Posterior cingulate gyrus (tissue), 11 donors: Measurements from ENCODE around the gene DIP2B.
"Not testable (repeated sequence)": the region's sequence is repeated elsewhere in the genome, so short reads cannot be mapped to it uniquely, and the experiment has no call there.

Source experiments
- DNase-seq, 10 donors: peaks; one replicate each; pipeline versions ENCODE4 v3.0.0 to v3.0.0-alpha.2; 2020 to 2021; ENCODE audit warnings: mixed read lengths in 3 of 10
- intact Hi-C: fragments of 100-400 bp; cut with DNase I; formaldehyde crosslinking; loops from one replicate; pipeline ENCODE4 v1.15.1; 2023

The DIP2B gene

DNA sequence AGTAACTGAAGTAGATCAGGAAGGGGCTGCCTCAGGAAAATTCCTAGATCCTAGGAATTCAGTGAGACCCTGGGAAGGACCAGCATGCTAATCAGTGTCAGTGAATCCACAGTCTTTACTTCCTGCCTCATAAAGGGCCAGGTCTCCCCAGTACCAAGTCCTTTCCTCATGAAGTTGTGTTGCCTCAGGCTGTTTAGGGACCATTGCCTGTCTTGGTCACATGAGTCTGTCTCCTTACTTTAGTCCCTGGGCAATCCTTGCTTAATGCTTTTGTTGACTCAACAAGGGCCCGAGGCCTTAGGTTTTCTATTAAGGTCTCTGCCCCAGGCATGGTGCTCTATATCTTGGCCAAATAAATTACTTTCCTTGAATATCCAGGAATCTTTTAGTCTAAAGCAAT, 243.0 kb downstream of the DIP2B start:
- intact Hi-C loops, result no loop called here
- no peak for DNase-seq

DNA sequence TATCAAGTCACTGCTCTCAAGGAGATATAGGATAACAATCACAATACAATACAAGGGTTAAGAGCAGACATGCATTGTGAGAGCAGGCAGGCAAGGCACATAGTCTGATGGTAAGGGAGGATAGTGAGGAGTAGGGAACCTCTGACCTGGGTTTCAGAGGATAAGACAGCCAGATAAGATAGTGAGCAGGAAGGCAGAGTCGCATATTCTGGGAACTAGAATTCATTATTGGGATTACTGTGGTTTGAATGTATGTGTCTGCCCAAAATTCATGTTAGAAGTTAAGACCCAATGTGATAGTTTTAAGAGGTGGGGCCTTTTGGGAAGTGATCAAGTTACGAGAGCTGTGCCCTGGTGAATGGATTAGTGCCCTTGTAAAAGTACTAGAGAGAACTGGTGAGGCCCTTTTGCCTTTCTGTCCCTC, 244.7 kb downstream of the DIP2B start:
- intact Hi-C loops, result no loop called here

DNA sequence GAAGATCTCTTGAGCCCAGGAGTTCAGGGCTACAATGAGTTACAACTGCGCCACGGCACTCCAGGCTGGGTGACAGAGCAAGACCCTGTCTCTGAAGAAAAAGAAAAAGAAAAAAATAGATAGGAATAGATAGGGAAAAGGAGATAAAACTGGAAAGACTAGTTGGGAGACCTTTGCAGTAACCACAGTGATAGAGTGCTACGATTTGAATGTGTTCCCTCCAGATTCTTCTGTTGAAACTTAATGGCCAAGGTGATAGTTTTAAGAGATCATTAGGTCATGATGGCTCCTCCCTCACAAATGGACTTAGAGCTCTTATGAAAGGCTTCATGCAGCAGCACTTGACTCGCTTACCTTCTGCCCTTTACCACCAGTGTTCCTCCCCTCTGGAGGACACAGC, 245.6 kb downstream of the DIP2B start:
- intact Hi-C loops, result no loop called here
- no peak for DNase-seq

More for the DNA sequence above, 244.7 kb downstream of the DIP2B start:
- DNase-seq, result no peak

DNA sequence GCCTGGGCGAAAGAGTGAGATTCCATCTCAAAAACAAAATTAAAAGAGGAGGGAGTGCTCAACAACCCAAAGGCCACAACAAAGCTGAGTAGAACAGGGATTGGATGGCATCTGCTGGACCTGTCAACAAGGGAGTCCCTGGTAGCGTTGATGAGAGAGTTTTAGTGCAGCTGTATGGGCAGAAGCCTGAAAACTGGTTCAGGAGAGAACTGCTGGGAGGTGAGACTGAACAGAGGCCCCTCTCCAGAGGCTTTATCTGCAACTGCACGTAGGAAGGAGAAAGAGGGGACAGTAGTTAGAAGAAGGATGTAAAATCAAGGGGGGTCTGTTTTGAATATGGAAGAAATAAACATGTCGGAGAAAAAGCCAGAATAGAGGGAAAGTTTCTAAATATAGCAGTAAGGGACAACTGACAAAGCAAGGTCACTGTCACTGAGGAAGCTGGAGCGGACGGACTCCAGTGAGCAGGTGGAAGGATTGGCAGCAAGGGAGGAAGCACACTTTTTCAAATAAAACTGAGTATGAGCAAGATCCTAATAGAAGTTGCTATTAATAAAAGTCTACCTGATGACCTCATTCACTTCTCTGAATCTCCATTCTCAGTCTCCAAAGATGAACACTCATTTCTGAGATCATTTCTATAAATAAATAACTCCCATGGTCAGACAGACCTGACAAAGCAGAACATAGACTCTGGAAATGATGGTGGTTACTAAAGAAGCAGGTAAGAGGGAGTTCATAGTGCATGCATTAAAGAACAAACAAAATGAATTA, 247.3 kb downstream of the DIP2B start:
- no peak for DNase-seq
- intact Hi-C loops, result no loop called here

DNA sequence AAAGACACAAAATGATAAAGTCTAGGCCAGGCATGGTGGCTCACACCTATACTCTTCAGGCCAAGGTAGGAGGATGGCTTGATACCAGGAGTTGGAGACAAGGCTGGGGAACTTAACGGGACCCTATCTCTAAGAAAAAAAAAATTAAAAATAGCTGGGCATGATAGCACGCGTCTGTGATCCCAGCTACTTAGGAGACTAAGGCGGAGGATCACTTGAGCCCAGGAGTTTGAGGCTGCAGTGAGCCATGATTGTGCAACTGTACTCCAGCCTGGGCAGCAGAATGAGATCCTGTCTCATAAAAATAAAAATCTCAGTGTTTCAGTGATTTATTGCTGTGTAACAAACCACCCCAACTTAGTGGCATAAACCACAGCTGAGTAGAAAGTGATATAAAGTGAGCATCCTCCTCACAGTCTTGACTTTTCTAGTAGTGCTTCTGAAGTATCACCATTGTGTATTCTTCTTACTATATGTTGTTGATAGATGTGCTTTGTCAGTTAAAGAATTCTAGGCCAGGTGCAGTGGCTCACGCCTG, 248.5 kb downstream of the DIP2B start:
- intact Hi-C loops, result no loop called here
- DNase-seq, result no peak

DNA sequence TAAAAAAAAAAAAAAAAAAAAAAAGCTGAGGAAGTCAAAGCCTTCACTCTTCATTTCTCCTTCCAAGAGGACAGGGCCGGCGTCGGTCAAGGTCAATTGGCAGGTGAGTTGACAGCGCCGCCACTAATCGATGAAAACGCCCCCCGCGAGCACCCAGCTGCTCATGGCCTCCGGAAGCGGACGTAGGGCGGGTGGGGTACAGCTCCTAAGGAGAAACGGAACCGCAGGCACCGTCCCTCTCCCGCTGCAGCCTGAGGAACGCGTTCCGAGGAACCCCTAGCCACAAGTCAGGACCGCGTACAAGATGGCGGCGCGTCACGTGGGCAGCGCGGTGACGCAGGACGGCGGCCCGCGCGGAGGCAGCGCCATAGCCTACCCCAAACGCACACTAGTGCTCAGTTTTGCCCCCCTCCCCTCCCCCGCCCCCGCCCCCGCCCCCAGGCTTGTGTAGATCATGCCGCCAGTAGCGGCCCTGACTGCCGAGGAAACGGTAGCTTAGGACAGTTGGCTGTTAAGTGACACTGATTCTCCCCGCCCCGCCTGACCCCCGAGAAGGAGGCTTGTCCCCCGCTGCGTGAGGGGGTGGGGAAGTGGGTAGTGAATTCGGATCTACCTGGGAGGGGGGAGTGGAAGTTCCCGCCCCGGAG, 259.0 kb downstream of the DIP2B start, which contains the start of gene ATF1:
Gene ATF1, plus strand, starts transcription at position 463 of the 647 bp plus-strand sequence. CDS start 16,045 bp downstream, outside the sequence.
- intact Hi-C loops, result loop anchor here (2.0 to 10.0 kb wide), 2 partner anchors 223 to 259 kb away; partner anchors contain the start of gene DIP2B

DNA sequence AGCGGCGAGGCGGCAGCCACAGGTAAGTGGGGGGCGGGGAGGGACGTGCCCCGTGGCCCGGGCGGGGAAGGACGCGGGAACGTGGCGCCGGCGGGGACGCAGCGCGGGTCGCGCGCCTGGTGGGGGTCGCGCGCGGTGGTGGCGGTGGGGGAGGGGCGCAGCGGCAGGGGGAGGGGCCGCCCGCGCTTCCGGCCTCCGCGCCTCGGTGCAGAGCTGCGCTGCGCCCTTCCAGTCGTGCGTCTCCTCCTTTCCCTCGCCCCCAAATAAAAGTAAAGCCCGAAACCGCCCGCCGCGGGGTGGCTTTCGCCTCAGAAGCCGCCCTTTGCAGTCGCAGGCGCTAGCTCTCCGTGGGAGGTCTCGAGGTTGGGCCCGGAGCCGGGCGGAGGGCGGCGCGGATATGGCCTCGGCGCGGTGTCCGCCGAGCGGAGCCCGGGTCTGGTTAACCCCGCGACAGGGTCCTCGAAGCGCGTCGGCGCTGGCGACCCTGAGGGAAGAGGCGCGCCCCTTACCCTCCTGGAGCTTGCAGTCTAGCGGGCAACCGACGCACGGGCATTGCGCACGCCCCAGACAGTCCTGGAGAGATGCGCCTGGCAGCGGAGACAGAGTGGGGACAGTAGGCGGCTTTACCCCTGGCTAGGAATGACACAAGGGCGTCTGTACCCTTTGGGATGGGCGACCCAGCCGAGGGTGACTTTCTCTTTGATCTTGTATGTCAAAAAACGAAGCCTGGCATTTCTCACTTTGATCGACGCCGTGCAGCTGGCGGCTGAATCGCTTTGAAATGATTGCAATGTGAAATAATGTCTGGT, 259.7 kb downstream of the DIP2B start:
- DNase-seq, result peak; percentile 35 to 92 (median 48)
- intact Hi-C loops, result loop anchor here (2.0 to 10.0 kb wide), 2 partner anchors 222 to 260 kb away; partner anchors contain the start of gene DIP2B

More for the DNA sequence above, 259.0 kb downstream of the DIP2B start, which contains the start of gene ATF1:
- DNase-seq, result peak; percentile 85 to 99 (median 90)

DNA sequence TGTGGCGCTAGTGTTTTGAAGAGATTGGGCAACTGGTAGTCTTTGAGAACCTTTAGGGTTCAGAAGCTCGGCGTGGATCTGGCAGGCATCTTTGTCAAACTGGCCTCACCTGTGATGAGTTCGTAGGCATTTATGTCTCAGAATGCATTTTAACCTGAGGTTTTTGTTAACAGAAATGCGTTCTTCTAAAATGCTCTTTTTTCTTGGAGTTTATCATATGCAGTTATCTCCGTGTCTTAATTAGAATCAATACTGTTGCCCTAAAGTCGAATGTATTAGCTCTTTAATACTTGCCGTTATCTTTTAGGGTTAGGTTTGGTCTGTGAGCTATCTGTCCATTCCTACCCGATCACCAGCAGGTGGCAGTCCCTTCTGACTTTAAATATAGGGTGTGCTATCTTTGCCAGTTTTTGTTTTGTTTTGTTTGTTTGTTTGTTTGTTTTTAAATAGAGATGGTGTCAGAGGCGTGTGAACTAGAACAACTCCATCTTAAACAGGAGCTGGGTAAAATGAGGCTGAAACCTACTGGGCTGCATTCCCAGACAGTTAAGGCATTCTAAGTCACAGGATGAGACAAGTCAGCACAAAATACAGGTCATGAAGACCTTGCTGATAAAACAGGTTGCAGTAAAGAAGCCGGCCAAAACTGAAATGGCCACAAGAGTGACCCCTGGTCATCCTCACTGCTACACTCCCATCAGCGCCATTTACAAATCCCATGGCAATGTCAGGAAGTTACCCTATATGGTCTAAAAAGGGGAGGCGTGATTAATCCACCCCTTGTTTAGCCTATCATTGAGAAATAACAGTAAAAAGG, 260.5 kb downstream of the DIP2B start:
- intact Hi-C loops, result loop anchor here (2.0 to 10.0 kb wide), 2 partner anchors 221 to 261 kb away; partner anchors contain the start of gene DIP2B
- DNase-seq, result peak in 4 of 10 donors; percentile 16 to 43 (median 28)

DNA sequence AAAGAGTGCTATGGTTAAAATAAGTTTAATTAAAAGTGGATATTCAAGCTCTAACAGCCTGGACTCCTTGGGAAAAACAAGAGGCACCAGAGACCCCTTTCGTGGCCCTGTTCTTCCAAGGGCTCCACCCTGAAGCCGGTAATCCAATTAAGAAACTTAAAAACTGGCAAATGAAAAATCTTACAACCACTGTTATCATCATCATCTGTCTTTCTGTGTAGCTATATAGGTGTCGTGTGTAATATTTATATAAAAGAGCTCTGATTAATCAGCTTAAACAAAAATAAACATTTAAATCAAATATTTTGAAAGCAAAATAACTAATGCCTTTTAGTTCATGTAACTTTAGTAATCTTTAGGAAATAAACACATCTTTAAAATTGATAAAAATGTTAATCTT, 263.6 kb downstream of the DIP2B start:
- DNase-seq, result no peak
- intact Hi-C loops, result loop anchor here (10.0 kb wide), 1 partner anchor 264 kb away; the partner anchor contains the start of gene DIP2B

DNA sequence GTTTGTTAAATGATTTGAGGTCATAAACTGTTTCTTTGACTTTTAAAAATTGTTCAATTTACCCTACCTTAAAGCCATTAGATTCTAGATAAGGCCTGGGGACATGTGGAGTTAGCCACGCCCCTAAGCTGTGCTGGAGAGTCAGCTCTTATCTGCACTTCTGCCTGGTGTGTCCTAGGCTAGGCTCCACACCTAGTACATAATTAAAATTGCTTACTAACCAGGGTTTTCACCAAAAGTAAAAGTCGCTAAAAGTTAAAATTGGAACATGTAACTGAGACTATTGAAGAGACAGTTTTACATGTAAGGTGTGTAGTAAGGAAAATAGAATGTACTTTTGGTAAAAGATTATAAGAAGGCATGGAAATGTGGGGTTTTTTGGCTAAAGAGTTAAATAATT, 264.0 kb downstream of the DIP2B start:
- not testable (repeated sequence) for DNase-seq
- intact Hi-C loops, result loop anchor here (10.0 kb wide), 1 partner anchor 264 kb away; the partner anchor contains the start of gene DIP2B

DNA sequence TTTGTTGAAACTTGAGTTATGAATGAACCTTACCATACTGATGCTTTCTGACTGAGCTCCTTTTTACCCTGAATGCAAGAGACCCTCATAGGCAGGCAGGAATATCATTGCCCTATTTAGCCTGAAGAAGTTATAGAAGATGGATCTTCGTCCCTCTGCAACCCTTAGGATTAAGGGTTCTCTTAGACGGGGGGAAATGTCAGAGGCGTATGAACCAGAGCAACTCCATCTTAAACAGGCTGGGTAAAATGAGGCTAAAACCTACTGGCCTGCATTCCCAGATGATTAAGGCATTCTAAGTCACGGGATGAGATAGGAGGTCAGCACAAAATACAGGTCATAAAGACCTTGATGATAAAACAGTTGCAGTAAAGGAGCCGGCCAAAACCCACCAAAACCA, 266.6 kb downstream of the DIP2B start:
- intact Hi-C loops, result no loop called here
- no peak for DNase-seq

DNA sequence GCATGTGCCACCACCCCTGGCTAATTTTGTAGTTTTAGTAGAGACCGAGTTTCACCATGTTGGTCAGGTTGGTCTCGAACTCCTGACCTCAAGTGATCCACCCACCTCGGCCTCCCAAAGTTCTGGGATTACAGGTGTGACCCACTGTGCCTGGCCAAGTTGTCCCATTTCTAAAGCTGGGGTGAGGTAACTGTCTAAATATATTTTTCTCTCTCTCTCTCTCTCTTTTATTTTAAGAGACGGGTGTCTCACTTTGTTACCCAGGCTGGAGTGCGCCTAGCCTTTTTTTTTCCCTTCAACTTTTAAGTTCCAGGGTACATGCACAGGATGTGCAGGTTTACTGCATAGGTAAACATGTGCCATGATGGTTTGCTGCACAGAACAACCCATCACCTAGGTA, 267.7 kb downstream of the DIP2B start:
- no peak for DNase-seq
- intact Hi-C loops, result no loop called here

DNA sequence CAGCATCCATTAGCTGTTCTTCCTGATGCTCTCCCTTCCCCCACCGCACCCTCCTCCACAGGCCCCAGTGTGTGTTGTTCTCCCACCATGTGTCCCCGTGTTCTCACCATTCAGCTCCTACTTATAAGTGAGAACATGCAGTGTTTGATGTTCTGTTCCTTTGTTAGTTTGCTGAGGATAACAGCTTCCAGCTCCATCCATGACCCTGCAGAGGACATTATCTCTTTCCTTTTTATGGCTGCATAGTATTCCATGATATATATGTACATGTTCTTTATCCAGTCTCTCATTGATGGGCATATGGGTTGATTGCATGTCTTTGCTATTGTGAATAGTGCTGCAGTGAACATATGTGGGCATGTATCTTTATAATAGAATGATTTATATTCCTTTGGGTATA, 268.1 kb downstream of the DIP2B start:
- peak in 1 of 10 donors; percentile 14 for DNase-seq

DNA sequence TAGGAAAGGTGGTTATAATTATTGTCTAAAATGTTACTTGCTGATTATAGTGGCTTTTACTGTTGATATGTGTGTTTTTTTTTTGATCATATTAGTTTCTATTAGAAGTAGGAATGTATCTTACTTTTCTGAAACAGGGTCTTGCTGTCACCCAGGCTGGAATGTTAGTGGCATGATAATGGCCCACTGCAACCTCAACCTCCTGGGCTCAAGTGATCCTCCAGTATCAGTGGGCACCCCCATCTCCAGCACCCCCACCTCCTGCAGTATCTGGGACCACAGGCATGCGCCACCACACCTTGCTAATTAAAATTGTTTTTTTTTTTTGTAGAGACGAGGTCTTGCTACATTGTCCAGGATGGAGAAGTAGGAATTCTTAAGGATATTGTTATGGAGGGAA, 270.5 kb downstream of the DIP2B start:
- peak in 1 of 10 donors; percentile 12 for DNase-seq
- intact Hi-C loops, result no loop called here

More for the DNA sequence above, 268.1 kb downstream of the DIP2B start:
- intact Hi-C loops, result no loop called here

DNA sequence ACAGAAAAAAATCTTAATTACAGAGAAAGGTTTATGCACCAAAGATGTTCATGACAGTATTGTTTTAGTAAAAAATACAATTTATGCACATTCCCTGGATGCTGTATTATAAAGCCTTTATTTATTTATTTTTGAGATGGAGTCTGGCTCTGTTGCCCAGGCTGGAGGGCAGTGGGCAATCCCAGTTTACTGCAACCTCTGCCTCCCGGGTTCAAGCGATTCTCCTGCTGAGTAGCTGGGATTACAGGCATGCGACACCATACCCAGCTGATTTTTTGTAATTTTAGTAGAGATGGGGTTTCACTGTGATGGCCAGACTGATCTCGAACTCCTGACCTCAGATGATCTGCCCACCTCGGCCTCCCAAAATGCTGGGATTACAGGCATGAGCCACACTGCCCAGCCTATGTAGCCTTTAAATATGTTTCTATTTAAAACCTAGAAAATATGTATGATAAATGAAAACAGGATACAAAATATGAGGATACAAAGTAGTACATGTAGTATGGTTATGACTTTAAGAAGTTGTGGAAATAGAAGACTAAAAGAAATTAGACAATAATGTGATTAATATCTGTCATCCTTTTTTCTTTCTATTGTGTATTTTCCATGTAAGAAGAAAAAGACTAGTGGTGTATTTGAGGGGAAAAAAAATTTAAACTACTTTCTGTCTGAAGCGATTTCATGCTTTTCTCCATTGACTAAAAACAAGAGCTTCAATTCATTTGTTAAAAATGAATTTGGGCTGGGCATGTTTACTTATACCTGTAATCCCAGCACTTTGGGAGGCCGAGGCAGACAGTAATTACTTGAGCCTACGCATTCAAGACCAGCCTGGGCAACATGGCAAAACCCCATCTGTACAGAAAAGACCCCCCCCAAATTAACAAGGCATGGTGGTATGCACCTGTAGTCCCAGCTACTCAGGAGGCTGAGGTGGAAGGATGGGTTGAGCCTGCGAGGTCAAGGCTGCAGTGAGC, 272.3 kb downstream of the DIP2B start:
- intact Hi-C loops, result no loop called here
- peak in 1 of 10 donors; percentile 13 for DNase-seq

DNA sequence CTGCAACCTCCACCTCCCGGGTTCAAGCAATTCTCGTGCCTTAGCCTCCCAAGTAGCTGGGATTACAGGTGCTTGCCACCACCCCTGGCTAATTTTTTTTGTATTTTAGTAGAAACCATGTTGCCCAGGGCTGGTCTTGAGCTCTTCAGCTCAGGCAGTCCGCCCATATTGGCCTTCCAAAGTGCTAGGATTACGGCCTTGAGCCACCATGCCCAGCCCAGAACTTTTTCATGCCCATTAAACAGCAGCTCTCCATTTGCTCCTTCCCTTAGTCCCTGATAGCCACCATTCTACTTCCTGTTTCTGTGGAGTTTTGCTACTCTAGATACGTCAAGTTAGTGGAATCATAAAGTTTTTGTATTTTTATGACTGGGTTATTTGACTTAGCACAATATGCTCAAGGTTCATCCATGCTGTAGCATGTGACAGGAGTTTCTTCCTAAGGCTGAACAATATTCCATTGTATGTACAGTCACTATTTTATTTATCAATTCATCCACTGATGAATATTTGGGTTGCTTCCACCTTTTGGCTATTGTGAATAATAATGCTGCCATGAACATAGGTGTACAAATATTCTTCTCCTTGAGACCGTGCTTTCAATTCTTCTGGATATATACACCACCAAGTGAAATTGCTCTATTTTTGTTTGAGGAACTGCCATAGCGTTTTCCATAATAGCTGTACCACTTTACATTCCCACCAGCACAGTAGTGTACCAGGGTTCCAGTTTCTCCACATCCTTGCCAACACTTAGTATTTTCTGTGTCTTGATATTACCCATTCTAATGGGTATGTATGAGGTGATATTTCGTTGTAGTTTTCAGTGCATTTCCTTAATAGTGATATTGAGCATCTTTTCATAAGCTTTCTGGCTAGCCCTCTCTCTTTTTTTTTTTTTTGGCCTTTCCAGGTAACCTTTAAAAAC, 274.1 kb downstream of the DIP2B start:
- DNase-seq, result no peak
- intact Hi-C loops, result no loop called here

DNA sequence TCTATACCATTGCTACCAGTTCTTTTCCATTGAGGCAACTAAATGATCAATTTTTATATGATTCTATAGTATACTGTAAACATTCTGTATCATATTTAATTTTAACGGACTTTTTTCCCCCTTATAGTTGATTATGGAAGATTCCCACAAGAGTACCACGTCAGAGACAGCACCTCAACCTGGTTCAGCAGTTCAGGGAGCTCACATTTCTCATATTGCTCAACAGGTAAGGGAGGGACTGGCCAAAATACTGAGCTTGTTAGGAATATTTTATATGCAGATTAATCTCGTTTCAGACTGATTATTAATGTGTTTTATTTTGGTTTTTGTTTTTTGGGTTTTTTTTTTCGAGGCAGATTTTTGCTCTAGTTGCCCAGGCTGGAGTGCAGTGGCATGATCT, 275.2 kb downstream of the DIP2B start:
- DNase-seq, result no peak
- intact Hi-C loops, result no loop called here
